HG02852 (cell line): ENCODE measurements around the gene PNCK.
"Not testable (repeated sequence)": the region's sequence is repeated elsewhere in the genome, so short reads cannot be mapped to it uniquely, and the experiment has no call there.

Experiments used
- ATAC-seq: cut with Tn5 transposase; IDR thresholded peaks from one replicate; pipeline ENCODE4 v1.9.1; 2021; ENCODE audit warnings: mild to moderate bottlenecking, moderate library complexity; ENCODE audit not compliant: unreplicated experiment

PNCK gene

GRCh38 chrX:153673428-153674218 lies at the start of gene PNCK:
Gene PNCK, minus strand, starts transcription at chrX:153673813. Its CDS starts 737 bp downstream, at chrX:153673076.
- ATAC-seq, result no peak

GRCh38 chrX:153722704-153723350 lies 49.2 kb upstream of the PNCK start:
- no peak for ATAC-seq

GRCh38 chrX:153719701-153720100 lies 46.1 kb upstream of the PNCK start:
- no peak for ATAC-seq

DNA sequence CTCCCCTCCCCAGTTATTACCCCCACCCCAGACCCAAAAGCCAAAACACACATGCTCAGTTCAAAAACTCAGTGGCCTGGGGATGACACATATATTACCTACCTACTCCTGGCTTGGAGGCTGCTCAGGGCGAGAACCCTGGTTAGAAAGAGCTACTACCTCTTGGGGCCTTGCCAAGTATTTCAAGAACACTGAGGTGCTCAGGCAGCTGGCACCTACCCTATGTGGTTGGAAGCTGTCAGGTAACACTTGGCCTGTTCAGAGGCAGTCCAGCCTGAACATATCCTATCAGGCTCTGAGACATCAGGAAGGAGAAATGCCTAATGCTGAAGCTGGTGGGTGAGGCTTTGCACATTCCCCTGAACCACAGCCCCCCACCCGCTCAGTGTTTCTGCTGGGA lies 45.6 kb upstream of the PNCK start:
- ATAC-seq, result no peak

GRCh38 chrX:153717445-153717844 lies 43.8 kb upstream of the PNCK start:
- ATAC-seq, result no peak

DNA sequence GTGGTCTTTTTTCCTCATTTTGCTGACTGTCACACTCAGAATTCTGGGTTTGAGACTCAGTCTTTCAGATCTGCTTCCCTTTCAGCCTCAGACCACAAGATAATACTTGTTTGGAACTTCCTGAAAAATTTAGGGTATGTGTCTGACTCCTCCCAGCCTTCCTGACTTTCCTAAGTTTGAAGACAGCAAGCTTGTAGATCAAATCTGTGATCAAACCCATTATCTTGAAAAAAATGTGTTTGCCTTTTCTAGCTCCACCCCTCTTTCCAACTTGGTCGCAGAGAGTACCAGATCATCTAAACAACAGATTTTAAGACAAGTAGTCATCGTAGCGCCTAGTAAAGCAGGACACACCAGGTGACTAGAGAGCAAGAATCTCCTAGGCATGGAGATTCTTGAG lies 40.6 kb upstream of the PNCK start:
- no peak for ATAC-seq

- no peak for ATAC-seq
These were observed 36.4 kb upstream of the PNCK start for GRCh38 chrX:153709726-153710674.

GRCh38 chrX:153708415-153708814 lies 34.8 kb upstream of the PNCK start:
- ATAC-seq, result no peak

- ATAC-seq, result no peak
These were observed 33.8 kb upstream of the PNCK start for GRCh38 chrX:153707406-153707805.

DNA sequence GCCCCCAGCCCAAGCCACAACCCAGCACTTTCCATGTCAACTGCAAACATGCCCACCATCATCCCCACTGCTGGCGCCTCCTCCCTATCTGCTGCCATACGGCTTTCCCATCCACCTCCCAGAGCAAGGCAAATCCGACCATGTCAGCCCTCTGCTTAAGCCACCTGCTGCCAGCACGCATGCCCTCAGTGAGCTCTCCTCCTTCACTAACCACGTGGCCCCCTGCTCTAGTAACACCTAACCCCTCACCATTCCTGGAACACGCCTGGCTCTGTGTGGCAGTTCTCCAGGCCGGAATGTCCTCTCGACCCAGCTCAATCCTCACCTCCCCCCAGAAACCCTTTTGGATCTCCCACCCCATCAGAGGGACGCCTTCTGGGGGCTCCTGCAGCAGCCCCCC lies 33.2 kb upstream of the PNCK start:
- no peak for ATAC-seq

DNA sequence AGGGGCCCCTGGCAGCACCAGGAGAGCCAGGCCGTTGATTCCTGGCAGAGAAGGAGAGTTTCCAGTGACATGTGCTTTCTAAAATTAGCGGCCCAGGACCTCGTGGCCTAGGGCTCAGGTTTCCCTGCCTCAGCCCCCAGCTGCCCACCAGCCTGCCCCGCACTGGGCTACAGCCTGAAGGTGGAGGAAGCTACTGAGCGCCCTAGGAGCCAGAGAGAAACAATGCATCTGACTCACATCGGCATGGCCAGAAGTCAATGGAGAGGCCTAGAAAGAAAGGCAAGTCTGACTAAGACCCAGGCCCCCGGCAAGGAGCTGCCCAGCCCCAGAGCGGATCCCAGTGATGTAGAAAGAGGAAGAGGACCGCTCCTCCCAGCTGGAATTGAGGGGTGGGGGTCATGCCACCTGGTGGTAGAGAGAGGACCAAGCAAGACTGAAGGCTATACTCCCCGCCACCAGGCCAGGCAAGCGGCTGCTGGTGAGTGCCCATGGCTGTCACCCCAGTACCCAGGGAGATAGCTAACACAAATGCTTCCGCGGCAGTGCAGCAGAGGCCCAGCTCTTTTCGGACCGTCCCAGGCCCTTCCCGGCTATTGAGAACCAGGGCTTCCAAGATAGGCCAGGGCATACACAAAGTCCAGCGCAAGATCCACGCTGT lies 31.9 kb upstream of the PNCK start:
- ATAC-seq, result not testable (repeated sequence)

DNA sequence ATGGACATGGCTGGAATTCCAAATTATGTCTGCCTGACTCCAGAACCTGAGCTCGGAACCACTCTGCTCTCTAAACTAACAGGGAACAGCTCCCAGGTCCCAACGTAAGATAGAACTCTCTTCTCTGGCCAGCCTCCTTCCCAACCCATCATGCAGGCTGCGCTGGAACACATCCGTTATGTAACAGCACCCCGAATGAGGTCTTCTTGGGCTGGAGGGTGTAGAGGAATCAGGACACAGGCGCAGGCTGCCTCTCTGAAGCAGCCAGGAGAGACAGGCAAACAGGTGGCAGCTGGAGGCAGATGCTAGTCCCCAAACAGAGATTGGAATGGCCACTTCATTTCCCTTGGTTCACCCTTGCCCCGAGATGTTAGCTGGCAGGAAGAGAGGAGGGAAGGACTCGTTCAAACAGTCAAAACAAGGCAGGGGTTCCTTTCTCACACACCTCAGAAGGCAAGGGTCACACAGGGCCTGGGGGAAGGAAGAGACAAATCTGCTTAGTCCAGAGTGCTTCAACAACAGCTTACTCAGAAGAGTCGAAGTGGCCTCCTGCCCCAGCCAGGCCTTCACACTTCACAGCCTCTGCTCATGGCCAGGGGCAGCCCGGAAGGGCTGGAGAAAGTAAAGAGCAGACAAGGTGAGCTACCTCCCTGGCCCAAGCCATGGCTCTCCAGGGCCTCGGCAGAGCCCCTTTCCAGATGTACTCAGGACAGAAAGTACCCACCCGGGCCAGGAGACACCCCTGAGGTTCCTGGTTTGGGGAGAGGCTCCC lies 31.2 kb upstream of the PNCK start:
- ATAC-seq, result not testable (repeated sequence)

DNA sequence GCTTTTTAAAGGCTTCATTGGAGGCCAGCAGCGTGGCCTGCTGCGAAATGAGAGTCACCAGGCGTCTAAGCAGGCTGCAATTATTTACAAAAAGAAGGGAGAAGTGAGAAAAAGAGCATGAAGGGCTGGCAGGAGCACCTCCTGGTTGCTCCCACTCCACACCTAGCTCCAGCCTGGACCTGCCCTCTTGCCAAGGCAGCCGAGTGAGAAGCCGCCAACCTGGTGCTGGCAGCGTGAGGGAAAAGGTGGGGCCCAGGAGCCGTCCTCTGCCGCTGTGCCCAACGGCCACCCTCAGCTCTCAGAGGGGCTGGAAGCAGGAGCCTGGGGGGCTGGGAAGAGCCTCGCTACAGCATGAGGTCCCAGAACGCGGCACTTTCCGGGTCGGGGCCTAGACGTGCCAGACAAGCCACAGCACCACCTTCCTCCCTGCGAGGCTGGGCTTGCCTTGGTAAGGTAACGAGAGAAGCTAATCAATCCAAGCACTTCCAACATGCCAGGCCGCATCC lies 30.5 kb upstream of the PNCK start:
- no peak for ATAC-seq

- ATAC-seq, result no peak
These were observed 29.4 kb upstream of the PNCK start for GRCh38 chrX:153703036-153703370.

DNA sequence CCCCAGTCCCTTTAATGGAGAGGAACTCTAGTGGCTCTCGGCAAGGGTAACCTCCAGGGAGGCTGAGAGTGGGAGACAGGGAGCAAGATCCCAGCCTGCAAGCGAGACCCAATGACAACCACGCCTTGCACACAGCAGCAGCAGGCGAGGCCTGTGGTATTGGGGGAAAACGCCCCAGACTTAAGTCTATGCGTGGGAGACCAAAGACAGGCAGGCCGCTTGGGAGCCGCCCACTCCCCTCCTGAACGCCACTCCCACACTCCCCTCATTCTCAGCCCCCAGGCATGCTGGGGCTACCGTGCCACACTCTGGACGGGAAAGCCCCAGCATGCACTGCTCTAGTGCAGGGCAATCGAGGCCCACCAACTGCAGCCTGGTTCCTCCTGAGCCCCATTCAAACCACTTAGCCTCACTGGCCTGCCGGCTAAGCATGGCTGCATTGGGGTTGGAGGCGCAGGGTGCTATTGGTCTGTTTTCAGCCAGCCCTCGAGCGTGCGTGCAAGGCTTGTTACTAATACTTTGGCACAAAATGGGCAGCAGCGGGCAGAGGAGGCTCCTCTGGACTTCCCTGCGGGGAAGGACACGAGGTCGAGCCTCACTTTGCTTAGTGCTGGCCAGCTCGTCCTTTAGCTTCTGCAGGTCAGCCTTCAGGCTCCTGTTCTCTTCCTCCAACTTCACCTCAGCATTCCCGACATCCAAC lies 28.9 kb upstream of the PNCK start:
- ATAC-seq, result no peak

- ATAC-seq, result no peak
These were observed 28.1 kb upstream of the PNCK start for GRCh38 chrX:153701706-153702105.

DNA sequence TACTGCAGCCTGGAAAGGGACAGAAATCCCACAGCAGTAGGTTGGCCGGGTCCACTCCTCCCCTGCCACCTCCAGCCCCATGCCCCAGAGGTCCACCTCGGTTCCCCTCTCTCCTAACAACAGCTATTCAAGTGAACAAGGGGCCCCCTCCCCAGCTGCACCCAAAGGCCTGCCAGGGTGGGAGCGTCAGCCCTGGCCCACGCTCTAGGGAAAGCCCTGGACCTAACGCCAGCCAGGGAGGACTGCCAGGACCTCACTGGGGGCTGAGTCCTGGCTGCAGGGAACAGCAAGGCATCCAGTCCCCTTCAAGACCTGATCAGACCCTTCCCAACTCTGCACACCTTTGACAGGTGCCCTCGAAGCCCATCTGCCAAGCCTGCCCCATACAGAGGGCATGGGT lies 27.4 kb upstream of the PNCK start:
- ATAC-seq, result no peak

DNA sequence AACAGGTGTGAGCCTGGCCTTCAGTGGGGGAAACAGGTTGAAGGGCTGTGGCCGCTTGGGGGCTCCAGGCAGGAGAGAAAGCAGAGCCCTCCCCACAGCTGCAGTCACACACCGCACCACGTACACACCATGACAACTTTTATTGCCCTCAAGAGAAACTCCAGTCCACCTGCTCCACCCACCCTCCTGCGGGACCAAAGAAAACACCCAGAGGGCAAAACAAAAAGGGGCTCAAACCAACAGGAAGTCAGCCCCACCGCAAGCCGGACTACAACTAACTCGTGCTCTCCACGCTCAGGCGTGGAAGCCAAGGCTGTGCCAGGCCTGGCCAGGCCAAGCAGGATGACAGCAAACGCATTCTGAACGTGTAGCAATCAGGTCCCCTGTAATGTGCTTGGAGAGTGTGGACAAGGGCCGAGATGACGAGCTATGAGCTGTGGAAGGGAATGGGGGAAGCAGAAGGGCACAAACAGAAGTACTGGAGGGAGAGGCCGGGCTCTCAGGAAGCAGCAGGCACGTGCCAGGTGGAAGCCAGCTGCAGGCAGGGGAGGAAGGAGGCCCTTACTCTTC lies 26.8 kb upstream of the PNCK start:
- no peak for ATAC-seq

GRCh38 chrX:153699784-153700371 lies 26.3 kb upstream of the PNCK start:
- ATAC-seq, result not testable (repeated sequence)
